Lower leg skin (tissue), 3 donors: ENCODE data around the gene ARPC2.

Experiments used
- CTCF ChIP-seq, 3 donors: fragments of 450-650 bp; IDR thresholded peaks; one replicate each; pipeline ENCODE4 v1.5.1; 2016; ENCODE audit warnings: antibody characterized with exemption in 3 of 3, mild to moderate bottlenecking in 3 of 3, moderate library complexity in 2 of 3
- POLR2A ChIP-seq, 2 donors: fragments of 450-650 bp; IDR thresholded peaks; one replicate each; pipeline ENCODE4 v1.6.1; 2016 to 2017; ENCODE audit warnings: antibody characterized with exemption in 2 of 2, mild to moderate bottlenecking in 1 of 2, moderate library complexity in 1 of 2

GRCh38 chr2:218294430-218295022 lies 77.5 kb downstream of the ARPC2 start:
- no peak for TF ChIP-seq CTCF (IDR thresholded peaks at IDR 0.05)
- no peak for TF ChIP-seq POLR2A (IDR thresholded peaks at IDR 0.05)
